ENCODE measurements around the gene STRIP2.

Gene STRIP2

DNA sequence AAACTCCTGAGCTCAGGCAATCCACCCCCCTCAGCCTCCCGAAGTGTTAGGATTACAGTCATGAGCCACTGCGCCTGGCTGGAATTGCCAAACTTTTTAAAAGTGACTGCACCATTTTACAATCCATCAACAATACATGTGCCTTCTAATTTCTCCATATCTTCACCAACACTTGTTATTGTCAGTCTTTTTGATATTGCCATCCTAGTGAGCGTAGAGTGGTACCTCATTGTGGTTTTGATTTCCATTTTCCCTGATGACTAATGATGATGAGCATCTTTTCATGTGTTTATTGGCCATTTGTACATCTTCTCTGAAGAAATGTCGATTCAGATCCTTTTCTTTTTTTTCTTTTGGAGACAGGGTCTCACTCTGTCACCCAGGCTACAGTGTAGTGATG is 21.7 kb upstream of the STRIP2 start:
- Histone ChIP-seq H3K27me3 (replicated peaks) (no peaks in the 10 kb centered on the region), H3K36me3 (replicated peaks) (no peaks in the 10 kb centered on the region), H3K4me3 (ENCODE audit: low read depth, low read length) (no peak overlapping the region), H3K27ac (no peak overlapping the region)
- TF ChIP-seq, protein P1, sequence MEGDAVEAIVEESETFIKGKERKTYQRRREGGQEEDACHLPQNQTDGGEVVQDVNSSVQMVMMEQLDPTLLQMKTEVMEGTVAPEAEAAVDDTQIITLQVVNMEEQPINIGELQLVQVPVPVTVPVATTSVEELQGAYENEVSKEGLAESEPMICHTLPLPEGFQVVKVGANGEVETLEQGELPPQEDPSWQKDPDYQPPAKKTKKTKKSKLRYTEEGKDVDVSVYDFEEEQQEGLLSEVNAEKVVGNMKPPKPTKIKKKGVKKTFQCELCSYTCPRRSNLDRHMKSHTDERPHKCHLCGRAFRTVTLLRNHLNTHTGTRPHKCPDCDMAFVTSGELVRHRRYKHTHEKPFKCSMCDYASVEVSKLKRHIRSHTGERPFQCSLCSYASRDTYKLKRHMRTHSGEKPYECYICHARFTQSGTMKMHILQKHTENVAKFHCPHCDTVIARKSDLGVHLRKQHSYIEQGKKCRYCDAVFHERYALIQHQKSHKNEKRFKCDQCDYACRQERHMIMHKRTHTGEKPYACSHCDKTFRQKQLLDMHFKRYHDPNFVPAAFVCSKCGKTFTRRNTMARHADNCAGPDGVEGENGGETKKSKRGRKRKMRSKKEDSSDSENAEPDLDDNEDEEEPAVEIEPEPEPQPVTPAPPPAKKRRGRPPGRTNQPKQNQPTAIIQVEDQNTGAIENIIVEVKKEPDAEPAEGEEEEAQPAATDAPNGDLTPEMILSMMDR (IDR thresholded peaks at IDR 0.05; ENCODE audit: low read depth, low read length, missing control alignments), result no peak
- in situ Hi-C loops (cut with HindIII; ENCODE audit: low pct_ligation_motif_present, low sequenced_read_pairs), result no loop called here
- no peak for DNase-seq

DNA sequence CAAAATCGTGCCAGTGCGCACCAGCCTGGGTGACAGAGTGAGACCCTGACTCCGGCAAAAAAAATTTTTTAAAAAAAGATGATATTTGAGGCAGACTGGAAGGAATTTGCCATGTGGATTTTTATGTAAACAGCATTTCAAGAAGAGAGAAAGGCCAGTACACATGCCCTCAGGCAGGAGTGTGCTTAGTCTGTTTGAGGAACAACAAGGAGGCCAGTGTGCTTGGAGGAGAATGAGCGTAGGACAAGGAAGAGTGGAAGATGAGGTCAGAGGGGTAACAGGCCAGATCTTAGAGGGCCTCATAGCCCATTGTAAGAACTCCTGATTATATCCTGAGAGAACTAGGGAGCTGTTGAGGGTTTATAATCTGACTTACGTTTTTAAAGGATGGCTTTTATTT is 17.2 kb upstream of the STRIP2 start:
- Histone ChIP-seq H3K27me3 (replicated peaks) (no peaks in the 10 kb centered on the region), H3K4me3 (ENCODE audit: low read depth, low read length) (no peak overlapping the region), H3K36me3 (replicated peaks) (no peaks in the 10 kb centered on the region), H3K27ac (no peak overlapping the region)
- TF ChIP-seq, protein P1 (IDR thresholded peaks at IDR 0.05; ENCODE audit: low read depth, low read length, missing control alignments), result no peak
- in situ Hi-C loops (cut with HindIII; ENCODE audit: low pct_ligation_motif_present, low sequenced_read_pairs), result no loop called here
- no peak for DNase-seq

DNA sequence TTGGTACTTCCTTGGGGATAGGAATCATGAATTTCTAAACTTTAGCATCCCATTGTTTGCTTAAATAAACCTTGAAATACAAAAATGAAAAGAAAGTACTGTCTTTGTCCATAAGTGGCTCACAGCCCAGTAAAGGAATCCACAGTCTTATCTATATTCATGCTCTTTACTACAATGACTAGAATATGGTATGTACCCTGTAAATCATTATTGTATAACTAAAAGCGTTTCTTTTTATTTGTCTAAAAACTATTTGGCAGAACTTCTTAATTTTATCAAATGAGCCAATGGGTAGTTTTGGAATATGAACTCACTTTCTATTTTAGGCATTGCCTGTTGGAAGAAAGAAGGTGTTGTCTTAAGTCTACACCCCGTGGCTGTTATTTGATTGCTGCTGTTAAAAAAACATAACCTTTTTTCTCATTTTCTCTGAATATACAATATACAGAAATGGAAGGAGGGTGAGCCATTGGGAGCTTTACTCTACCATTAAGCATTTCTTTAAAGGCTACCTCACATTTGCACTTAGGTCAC is 12.4 kb upstream of the STRIP2 start:
- DNase-seq, result no peak
- TF ChIP-seq, protein P1 (IDR thresholded peaks at IDR 0.05; ENCODE audit: low read depth, low read length, missing control alignments), result no peak
- Histone ChIP-seq H3K27me3 (replicated peaks) (no peaks in the 10 kb centered on the region), H3K36me3 (replicated peaks) (no peaks in the 10 kb centered on the region), H3K27ac (no peak overlapping the region), H3K4me3 (ENCODE audit: low read depth, low read length) (no peak overlapping the region)
- in situ Hi-C loops (cut with HindIII; ENCODE audit: low pct_ligation_motif_present, low sequenced_read_pairs), result no loop called here

DNA sequence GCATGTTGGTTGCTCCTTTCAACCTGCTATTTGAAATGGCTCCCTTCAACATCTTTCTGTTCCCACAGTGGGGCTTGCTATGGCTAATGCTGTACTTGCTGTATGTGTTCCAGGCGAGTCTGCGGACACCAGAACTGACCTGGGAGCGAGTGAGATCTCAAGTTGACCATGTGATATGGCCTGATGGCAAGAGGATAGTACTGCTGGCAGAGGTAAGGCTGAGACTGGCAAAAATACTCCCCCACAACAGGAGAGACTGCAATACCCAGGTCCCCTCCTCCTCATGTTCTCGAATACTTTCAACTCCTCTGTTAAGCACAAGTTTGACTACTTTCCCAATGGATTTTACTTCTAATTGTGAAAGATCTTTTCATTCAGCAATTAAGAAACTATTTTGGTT is 11.5 kb upstream of the STRIP2 start:
- TF ChIP-seq, protein P1 (IDR thresholded peaks at IDR 0.05; ENCODE audit: low read depth, low read length, missing control alignments), result no peak

DNA sequence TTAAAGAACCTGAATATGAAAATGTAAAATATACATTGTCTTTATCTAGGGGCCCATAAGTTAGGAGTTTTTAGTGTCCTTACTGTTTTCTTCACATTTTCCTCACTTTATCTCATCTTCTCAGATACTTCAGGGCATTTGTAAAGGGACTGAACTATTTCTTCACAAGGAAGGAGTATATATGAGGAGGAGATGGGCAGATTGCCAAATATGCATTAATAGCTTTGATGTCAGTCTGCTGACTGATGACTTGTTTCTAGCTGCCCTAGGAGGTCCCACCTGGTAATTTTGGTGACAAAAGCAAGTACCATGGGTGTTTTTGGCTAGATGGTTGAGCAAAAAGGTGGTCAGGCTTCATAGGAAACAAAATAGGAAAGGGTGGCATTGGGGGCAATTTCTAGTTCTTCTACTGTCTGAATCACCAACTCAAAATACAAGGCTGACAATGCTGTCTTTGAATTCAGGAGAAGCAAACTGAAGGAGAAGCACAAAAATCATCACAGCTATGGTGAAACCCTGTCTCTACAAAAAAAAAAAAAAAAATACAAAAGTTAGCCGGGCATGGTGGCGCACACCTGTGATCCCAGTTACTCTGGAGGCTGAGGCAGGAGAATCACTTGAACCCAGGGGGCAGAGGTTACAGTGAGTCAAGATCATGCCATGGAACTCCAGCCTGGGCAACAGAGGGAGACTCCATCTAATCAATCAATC is 10.4 kb upstream of the STRIP2 start:
- Histone ChIP-seq H3K27me3 (replicated peaks) (no peaks in the 10 kb centered on the region), H3K36me3 (replicated peaks) (no peaks in the 10 kb centered on the region), H3K4me3 (ENCODE audit: low read depth, low read length) (no peak overlapping the region), H3K27ac (no peak overlapping the region)
- in situ Hi-C loops (cut with HindIII; ENCODE audit: low pct_ligation_motif_present, low sequenced_read_pairs), result no loop called here
- no peak for DNase-seq
- TF ChIP-seq, protein P1 (IDR thresholded peaks at IDR 0.05; ENCODE audit: low read depth, low read length, missing control alignments), result no peak

More for the DNA sequence above, 11.5 kb upstream of the STRIP2 start:
- no peak for DNase-seq
- H3K4me3 ChIP-seq (ENCODE audit: low read depth, low read length), result no peak overlapping the region
- in situ Hi-C loops (cut with HindIII; ENCODE audit: low pct_ligation_motif_present, low sequenced_read_pairs), result no loop called here
- no peaks in the 10 kb centered on the region for H3K36me3 ChIP-seq (replicated peaks)
- H3K27me3 ChIP-seq (replicated peaks), result no peaks in the 10 kb centered on the region
- no peak overlapping the region for H3K27ac ChIP-seq

DNA sequence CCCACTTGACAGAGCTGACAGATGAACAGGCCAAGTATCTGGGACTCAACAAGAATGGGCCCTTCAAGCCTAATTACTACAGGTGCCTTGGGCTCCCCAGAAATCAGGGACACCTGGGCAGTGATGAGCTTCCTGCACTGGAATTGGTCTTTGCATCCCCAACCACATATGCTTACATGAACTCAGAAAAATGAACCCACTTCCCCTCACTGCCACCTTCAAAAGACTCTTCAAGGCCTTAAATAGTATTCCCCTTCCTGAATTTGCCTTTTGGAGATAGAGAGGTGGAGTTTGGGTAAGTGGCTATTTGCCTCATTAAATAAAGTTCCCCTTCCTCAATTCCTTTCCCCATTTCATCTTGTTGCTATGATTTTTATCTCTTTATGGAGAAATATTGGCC is 7.8 kb upstream of the STRIP2 start:
- Histone ChIP-seq H3K36me3 (replicated peaks) (no peaks in the 10 kb centered on the region), H3K4me3 (ENCODE audit: low read depth, low read length) (no peak overlapping the region), H3K27ac (no peak overlapping the region), H3K27me3 (replicated peaks) (no peaks in the 10 kb centered on the region)
- DNase-seq, result no peak
- in situ Hi-C loops (cut with HindIII; ENCODE audit: low pct_ligation_motif_present, low sequenced_read_pairs), result no loop called here
- TF ChIP-seq, protein P1 (IDR thresholded peaks at IDR 0.05; ENCODE audit: low read depth, low read length, missing control alignments), result no peak

Measured in brain microvascular endothelial cell (primary cell).